IPS-18c (cell line): ENCODE results near the gene TMEM131.
"Not testable (repeated sequence)": the region's sequence is repeated elsewhere in the genome, so short reads cannot be mapped to it uniquely, and the experiment has no call there.

Source experiments
- H3K4me3 ChIP-seq: 2 replicates; pipeline ENCODE4 v1.7.0; 2013; ENCODE audit warnings: low read depth, mild to moderate bottlenecking, low read length, moderate library complexity; ENCODE audit not compliant: insufficient read depth
- H3K9me3 ChIP-seq: one replicate; pipeline ENCODE4 v1.6.1; 2013; ENCODE audit warnings: mild to moderate bottlenecking, low read length, moderate library complexity; ENCODE audit not compliant: control insufficient read depth, insufficient read depth

TMEM131 gene

DNA sequence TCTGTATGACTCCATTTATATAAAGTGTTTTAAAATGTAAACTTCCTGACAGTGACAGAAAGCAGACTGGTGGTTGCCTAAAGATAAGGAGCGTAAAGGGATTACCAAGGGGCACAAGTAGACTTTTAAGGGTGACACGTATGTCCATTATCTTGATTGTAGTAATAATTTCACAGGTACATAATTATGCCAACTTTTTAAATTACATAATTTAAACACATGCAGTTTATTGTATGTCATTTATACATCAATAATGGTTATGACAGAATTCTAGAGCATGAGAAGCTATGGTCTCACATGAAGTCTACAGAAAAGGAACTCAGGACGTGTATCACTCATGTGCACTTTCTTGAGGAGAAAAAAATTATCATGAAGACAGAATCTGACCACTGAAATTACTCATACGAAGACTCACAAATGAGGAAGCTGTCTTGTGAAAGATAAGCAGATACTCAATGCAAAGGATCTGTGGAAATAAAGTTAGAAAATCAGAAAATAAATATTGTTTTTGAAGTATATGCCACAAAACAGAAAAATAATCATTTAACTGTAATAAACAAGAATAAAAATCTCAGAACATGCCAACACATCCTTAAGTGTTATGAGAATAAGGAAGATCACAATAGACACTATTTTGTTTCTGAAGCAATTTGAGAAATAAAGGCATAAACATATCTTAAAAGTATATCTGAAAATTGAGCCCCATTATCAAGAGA is 84.4 kb downstream of the TMEM131 start:
- Histone ChIP-seq H3K9me3 (no peaks in the 10 kb centered on the region), H3K4me3 (no peak overlapping the region)

- Histone ChIP-seq H3K4me3 (no peak overlapping the region), H3K9me3 (no peaks in the 10 kb centered on the region)
Measured at GRCh38 chr2:97910403-97911205, 85.1 kb downstream of the TMEM131 start.

GRCh38 chr2:97908208-97908676 is 87.5 kb downstream of the TMEM131 start:
- H3K9me3 ChIP-seq, result no peaks in the 10 kb centered on the region

DNA sequence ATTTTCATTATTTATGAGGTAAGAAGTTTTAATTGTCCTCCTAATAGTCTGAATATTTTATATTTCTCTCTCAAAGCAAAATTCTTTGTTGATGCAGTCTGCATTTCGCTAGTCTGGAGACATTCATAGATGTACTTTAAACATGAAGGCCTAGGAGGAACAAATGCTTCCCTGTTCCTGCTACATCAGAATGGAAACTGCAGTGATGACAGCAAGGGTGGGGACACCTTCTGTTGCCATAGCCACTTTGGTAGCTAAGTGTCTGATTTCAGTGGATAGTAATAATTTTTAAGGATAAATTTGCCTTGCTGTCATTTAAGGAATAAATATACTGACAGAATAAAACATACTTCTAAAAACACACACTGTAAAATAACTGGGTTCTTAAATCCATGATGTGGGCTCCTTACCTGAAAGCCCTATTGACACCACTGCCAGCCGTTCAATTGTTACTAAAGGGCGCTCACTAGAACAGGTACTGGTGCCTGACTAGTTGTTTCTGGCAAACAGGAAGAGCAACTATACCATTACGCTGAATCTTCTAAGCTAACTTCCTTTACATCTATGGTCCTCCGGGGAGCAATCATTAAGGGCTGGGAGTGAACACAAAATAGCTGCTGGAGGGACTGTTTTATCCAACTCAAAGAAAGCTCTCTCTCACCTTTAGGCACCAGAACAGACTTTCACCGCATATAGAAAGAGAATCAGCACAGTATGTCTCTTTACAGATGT is 88.2 kb downstream of the TMEM131 start:
- Histone ChIP-seq H3K9me3 (no peaks in the 10 kb centered on the region), H3K4me3 (no peak overlapping the region)

More at GRCh38 chr2:97908208-97908676, 87.5 kb downstream of the TMEM131 start:
- no peak overlapping the region for H3K4me3 ChIP-seq

GRCh38 chr2:97906307-97906706 is 89.4 kb downstream of the TMEM131 start:
- no peak overlapping the region for H3K4me3 ChIP-seq
- H3K9me3 ChIP-seq, result no peaks in the 10 kb centered on the region

DNA sequence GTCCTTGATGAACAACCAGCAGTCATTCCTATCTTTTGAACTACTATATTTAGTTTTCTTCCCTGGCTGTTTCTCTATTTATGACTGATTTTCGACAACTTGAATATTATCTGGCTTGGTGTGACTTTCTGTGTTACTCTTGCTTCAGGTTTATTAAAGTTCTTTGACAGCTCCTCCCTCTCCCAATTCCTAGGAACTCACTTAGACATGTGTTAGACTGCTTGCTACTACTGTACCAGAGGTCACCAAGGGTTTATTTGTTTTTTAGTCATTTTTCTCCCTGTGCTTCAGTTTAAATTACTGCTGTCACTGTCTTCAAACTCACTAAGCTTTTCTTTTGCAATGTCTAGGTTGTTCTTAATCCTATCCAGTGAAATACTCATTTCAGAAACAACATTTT is 90.5 kb downstream of the TMEM131 start:
- no peak overlapping the region for H3K4me3 ChIP-seq
- H3K9me3 ChIP-seq, result no peaks in the 10 kb centered on the region

DNA sequence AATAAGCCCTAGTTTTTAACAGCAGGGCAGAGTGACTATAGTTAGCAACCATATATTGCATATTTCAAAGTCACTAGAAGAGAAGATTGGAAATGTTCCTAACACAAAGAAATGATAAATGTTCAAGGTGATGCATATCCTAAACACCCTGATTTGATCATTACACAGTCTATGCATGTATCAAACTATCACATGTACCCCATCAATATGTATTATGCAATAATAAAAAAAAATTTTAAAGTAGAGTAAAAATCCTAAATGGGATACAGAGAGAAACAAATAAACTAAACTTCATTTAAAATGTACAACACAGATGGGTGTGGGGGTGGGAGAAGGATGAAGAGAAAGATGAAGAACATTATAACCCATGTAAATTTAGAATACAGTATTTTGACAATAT is 93.9 kb downstream of the TMEM131 start:
- no peaks in the 10 kb centered on the region for H3K9me3 ChIP-seq
- H3K4me3 ChIP-seq, result no peak overlapping the region

DNA sequence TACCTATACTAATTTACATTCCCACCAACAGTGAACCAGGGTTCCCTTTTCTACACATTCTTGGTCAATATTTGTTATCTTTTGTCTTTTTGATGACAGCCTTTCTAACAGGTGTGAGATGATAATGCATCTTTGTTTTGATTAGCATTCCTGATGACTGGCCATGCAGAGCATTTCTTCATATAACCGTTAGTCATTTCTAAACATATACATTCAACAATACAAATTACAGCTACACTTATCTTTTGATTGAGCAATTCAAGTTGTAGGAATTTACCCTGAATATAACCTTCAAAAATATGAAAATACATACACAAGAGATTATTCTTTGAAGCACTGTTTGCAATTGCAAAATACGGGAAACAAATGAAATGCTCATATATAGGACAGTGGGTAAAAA is 94.9 kb downstream of the TMEM131 start:
- Histone ChIP-seq H3K4me3 (no peak overlapping the region), H3K9me3 (no peaks in the 10 kb centered on the region)

DNA sequence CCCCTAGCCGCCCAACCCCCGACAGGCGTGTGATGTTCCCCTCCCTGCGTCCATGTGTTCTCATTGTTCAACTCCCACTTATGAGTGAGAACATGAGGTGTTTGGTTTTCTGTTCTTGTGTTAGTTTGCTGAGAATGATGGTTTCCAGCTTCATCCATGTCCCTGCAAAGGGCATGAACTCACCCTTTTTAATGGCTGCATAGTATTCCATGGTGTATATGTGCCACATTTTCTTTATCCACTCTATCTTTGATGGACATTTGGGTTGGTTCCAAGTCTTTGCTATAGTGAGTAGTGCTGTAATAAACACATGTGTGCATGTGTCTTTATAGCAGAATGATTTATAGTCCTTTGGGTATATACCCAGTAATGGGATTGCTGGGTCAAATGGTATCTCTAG is 102.7 kb downstream of the TMEM131 start:
- H3K4me3 ChIP-seq, H3K9me3 ChIP-seq: not testable (repeated sequence)

- no peaks in the 10 kb centered on the region for H3K9me3 ChIP-seq
- no peak overlapping the region for H3K4me3 ChIP-seq
Measured at GRCh38 chr2:97891611-97892010, 104.1 kb downstream of the TMEM131 start.

DNA sequence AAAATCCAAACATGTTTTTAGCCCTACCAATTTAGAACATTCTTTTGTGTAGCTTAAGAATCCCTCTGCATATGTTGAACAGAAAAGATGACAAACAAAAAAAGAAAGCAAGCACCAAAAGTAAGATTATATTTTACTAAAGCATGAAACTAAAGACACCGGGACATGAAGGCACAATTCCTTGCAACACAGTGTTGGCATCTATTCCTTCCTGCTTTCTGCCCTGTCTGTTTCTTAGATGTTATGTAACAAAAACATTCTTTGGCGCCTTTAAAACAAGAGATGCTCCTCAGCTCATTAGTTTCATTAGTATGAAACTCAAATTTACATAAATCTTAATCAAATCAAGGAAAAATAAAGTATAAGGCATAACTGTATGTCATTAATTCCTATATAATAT is 106.6 kb downstream of the TMEM131 start:
- no peak overlapping the region for H3K4me3 ChIP-seq

GRCh38 chr2:97885841-97886240 is 109.9 kb downstream of the TMEM131 start:
- no peaks in the 10 kb centered on the region for H3K9me3 ChIP-seq

More for the DNA sequence above, 106.6 kb downstream of the TMEM131 start:
- H3K9me3 ChIP-seq, result no peaks in the 10 kb centered on the region

DNA sequence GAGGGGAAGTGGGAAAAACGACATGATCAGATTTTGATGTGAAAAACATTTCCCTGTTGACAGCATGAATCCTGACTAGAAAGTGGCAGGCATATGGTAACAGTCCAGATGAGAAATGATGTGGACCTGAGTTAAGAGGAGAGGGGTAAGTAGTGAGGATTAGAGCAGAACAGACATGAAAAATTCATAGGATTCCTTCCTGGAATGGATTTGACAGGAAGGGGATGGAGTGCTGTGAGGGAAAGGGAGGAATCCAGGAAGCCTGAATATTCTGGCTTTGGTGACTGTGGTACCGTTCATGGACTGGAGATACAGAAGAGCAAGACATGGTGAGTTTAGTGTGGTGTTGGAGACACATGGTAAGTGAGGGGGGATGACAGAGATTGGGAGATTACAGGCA is 115.4 kb downstream of the TMEM131 start:
- Histone ChIP-seq H3K4me3 (no peak overlapping the region), H3K9me3 (no peaks in the 10 kb centered on the region)

More at GRCh38 chr2:97885841-97886240, 109.9 kb downstream of the TMEM131 start:
- no peak overlapping the region for H3K4me3 ChIP-seq

DNA sequence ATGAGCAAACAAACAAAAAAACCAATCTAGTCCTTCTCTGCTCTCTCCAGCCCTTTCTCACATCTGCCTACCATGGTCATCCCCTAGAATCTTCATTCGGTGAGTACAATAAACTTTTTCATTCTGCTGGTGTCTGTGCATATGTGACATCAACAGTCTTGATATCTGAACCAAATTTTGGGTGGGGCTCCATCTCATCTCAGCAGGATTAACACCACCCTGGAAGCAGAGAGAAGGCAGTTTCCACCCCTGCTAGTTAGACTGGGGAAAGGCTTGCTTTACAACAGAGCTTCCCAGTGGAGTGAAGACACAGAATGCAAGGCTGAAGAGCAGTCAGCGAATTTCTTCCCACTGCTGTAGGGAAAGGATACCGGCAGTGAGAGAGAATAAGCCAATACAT is 116.9 kb downstream of the TMEM131 start:
- Histone ChIP-seq H3K9me3 (no peaks in the 10 kb centered on the region), H3K4me3 (no peak overlapping the region)

- H3K4me3 ChIP-seq, H3K9me3 ChIP-seq: not testable (repeated sequence)
Measured at GRCh38 chr2:97878317-97878716, 117.4 kb downstream of the TMEM131 start.

- Histone ChIP-seq H3K4me3 (no peak overlapping the region), H3K9me3 (no peaks in the 10 kb centered on the region)
Measured at GRCh38 chr2:97871096-97871780, 124.5 kb downstream of the TMEM131 start.

DNA sequence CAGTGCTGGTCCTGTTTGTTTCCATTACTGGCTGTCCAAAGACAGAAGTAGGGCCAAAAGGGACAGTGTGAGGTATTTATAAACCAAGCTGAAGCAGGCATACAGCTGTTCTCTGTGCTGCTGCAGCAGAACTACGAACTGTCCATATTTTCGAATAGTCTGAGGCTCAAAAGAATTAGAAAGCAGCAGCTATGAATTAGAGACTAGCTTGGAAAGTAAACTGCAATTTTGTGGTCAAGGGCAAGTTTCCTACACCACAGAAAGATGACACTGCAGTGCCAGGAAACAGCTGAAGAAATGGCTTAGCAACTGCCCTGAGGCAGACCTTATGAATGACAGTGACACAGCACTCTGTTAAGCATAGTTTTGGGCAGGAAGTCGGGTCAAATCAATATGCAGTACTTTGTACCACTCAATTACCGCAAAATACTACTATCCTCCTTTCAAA is 125.3 kb downstream of the TMEM131 start:
- H3K9me3 ChIP-seq, result no peaks in the 10 kb centered on the region
- H3K4me3 ChIP-seq, result no peak overlapping the region
